HEK293 (cell line): ENCODE measurements around the gene CNTFR.

Experiments used
- CTCF ChIA-PET: fragments of 350-600 bp; formaldehyde crosslinking; extraction: SDS; loops from one replicate; lab custom pipeline; 2021; ENCODE audit warnings: antibody characterized with exemption; lab: Yijun Ruan, JAX
- POLR2A ChIA-PET: fragments of 300-600 bp; formaldehyde crosslinking; extraction: SDS; loops from one replicate; lab custom pipeline; 2020; ENCODE audit warnings: antibody characterized with exemption, inconsistent platforms; lab: Yijun Ruan, JAX
- H3K27ac ChIP-seq: fragments of 200-500 bp; sonication (Bioruptor generic); 2 replicates; pipeline ENCODE4 v1.5.1; 2014; ENCODE audit warnings: low read depth, low read length, control low read depth, inconsistent platforms; ENCODE audit errors: extremely low read depth
- H3K36me3 ChIP-seq, 2 experiments: fragments of 200-500 bp in 1 of 2; sonication (Bioruptor generic) in 1 of 2; 1 replicate in 1 of 2; 2 replicates in 1 of 2; pipeline ENCODE4 v1.5.1; 2014 to 2017; ENCODE audit warnings: inconsistent platforms in 2 of 2, low read length in 2 of 2; ENCODE audit not compliant: control insufficient read depth in 2 of 2, insufficient read depth in 1 of 2
- H3K4me1 ChIP-seq: fragments of 200-500 bp; sonication (Bioruptor generic); 2 replicates; pipeline ENCODE4 v1.5.1; 2014; ENCODE audit warnings: mild to moderate bottlenecking, low read length, inconsistent platforms; ENCODE audit not compliant: control insufficient read depth, insufficient read depth
- H3K4me3 ChIP-seq: 2 replicates; pipeline ENCODE4 v1.5.1; 2011; ENCODE audit warnings: low read depth, mild to moderate bottlenecking, control low read depth, low read length, moderate library complexity
- H3K9me3 ChIP-seq: fragments of 200-500 bp; sonication (Bioruptor generic); 2 replicates; pipeline ENCODE4 v1.5.1; 2014; ENCODE audit warnings: low read depth, low read length, inconsistent platforms; ENCODE audit not compliant: control insufficient read depth, insufficient read depth
- CTCF ChIP-seq: fragments of 450-650 bp; formaldehyde crosslinking; IDR thresholded peaks from 2 replicates; pipeline ENCODE4 v1.5.1; 2016; ENCODE audit warnings: missing biosample characterization, missing genetic modification characterization
- FEZF1 ChIP-seq: fragments of 450-650 bp; formaldehyde crosslinking; IDR thresholded peaks from 2 replicates; pipeline ENCODE4 v1.5.1; 2016; ENCODE audit warnings: missing biosample characterization, missing genetic modification characterization
- GLIS1 ChIP-seq: fragments of 450-650 bp; formaldehyde crosslinking; IDR thresholded peaks from 2 replicates; pipeline ENCODE4 v1.5.1; 2016; ENCODE audit warnings: missing biosample characterization, missing genetic modification characterization
- TCF7L2 ChIP-seq: IDR thresholded peaks from 2 replicates; pipeline ENCODE4 v1.6.1; 2011; ENCODE audit warnings: low read depth, mild to moderate bottlenecking, inconsistent platforms, low read length, moderate library complexity, borderline replicate concordance
- ZIC2 ChIP-seq: fragments of 450-650 bp; formaldehyde crosslinking; IDR thresholded peaks from 2 replicates; pipeline ENCODE4 v1.5.1; 2016; ENCODE audit warnings: missing biosample characterization, missing genetic modification characterization
- ZNF18 ChIP-seq: fragments of 450-650 bp; formaldehyde crosslinking; IDR thresholded peaks from 2 replicates; pipeline ENCODE4 v1.5.1; 2016; ENCODE audit warnings: missing biosample characterization, missing genetic modification characterization
- ZNF24 ChIP-seq: fragments of 450-650 bp; formaldehyde crosslinking; IDR thresholded peaks from 2 replicates; pipeline ENCODE4 v1.5.1; 2016; ENCODE audit warnings: missing biosample characterization, missing genetic modification characterization
- ZNF366 ChIP-seq: fragments of 450-650 bp; formaldehyde crosslinking; conservative IDR thresholded peaks from 2 replicates; pipeline ENCODE4 v1.5.1; 2016; ENCODE audit warnings: missing biosample characterization, missing genetic modification characterization
- ZNF391 ChIP-seq: fragments of 450-650 bp; formaldehyde crosslinking; IDR thresholded peaks from 2 replicates; pipeline ENCODE4 v1.5.1; 2016; ENCODE audit warnings: low read depth, missing biosample characterization, missing genetic modification characterization, borderline replicate concordance
- ZNF433 ChIP-seq: fragments of 450-650 bp; formaldehyde crosslinking; IDR thresholded peaks from 2 replicates; pipeline ENCODE4 v1.5.1; 2016; ENCODE audit warnings: missing biosample characterization, missing genetic modification characterization, low read depth
- ZSCAN16 ChIP-seq: fragments of 450-650 bp; formaldehyde crosslinking; IDR thresholded peaks from 2 replicates; pipeline ENCODE4 v1.5.1; 2016; ENCODE audit warnings: missing biosample characterization, missing genetic modification characterization

Gene CNTFR

GRCh38 chr9:34512131-34513078 lies 77.1 kb downstream of the CNTFR start:
- Histone ChIP-seq H3K9me3 (no peaks in the 10 kb centered on the region), H3K4me1 (peaks cover 3% of the 10 kb centered on the region), H3K4me3 (no peak overlapping the region), H3K36me3 (no peaks in the 10 kb centered on the region), H3K27ac (no peak overlapping the region)
- ChIA-PET CTCF (interaction anchor here (0.7 to 6.1 kb wide), 7 partner anchors 11 to 180 kb away, joined by 3 to 53 read pairs (median 5); no protein-coding TSS in a partner anchor), POLR2A (interaction anchor here (1.1 kb wide), 1 partner anchor 136 kb away, joined by 4 read pairs; the partner anchor contains the start of gene MYORG)
- TF ChIP-seq TCF7L2: no peak
- TF ChIP-seq ZSCAN16: peak; percentile 73; the same call in 1 of the 2 replicates

GRCh38 chr9:34510497-34511468 lies 78.7 kb downstream of the CNTFR start:
- Histone ChIP-seq H3K9me3 (no peaks in the 10 kb centered on the region), H3K4me3 (no peak overlapping the region), H3K36me3 (no peaks in the 10 kb centered on the region), H3K4me1 (peaks cover 3% of the 10 kb centered on the region), H3K27ac (no peak overlapping the region)
- ChIA-PET POLR2A (no interaction called here), CTCF (interaction anchor here (0.5 to 6.1 kb wide), 8 partner anchors 9 to 393 kb away, joined by 3 to 53 read pairs (median 3); no protein-coding TSS in a partner anchor)
- TF ChIP-seq GLIS1 (tag by site-specific recombination) (peak; percentile 72), ZNF24 (tag by site-specific recombination) (no peak), FEZF1 (tag by site-specific recombination) (peak; percentile 35; the same call in 1 of the 2 replicates), ZIC2 (tag by site-specific recombination) (peak; percentile 74)

- TF ChIP-seq CTCF: no peak
- TF ChIP-seq ZNF391 (tag by site-specific recombination): no peak
- no peak for TF ChIP-seq ZNF18 (tag by site-specific recombination)
- TF ChIP-seq ZNF433: no peak
- TF ChIP-seq ZNF366 (tag by site-specific recombination): no peak
- CTCF ChIA-PET: interaction anchor here (6.1 kb wide), 1 partner anchor 8 kb away, joined by 53 read pairs; no protein-coding TSS in a partner anchor
- Histone ChIP-seq H3K36me3 (no peaks in the 10 kb centered on the region), H3K9me3 (no peaks in the 10 kb centered on the region), H3K4me1 (peaks cover 3% of the 10 kb centered on the region), H3K4me3 (no peak overlapping the region), H3K27ac (no peak overlapping the region)
- POLR2A ChIA-PET: no interaction called here
Measured at GRCh38 chr9:34508951-34509350, 80.6 kb downstream of the CNTFR start.
